Uterus (tissue), 2 donors: ENCODE measurements around the gene CLIP3.
"Not testable (repeated sequence)": the region's sequence is repeated elsewhere in the genome, so short reads cannot be mapped to it uniquely, and the experiment has no call there.

Experiments used
- POLR2A ChIP-seq, 2 donors: fragments of 450-650 bp; IDR thresholded peaks; one replicate each; pipeline ENCODE4 v1.6.1; 2016; ENCODE audit warnings: antibody characterized with exemption in 2 of 2, mild to moderate bottlenecking in 1 of 2, moderate library complexity in 1 of 2
- TF ChIP-seq, protein P1 (sequence below), 4 experiments: fragments of 200-600 bp in 2 of 4; fragments of 450-650 bp in 2 of 4; sonication (generic) in 2 of 4; IDR thresholded peaks; one replicate each; pipeline ENCODE4 v1.5.1; 2016 to 2019; ENCODE audit warnings: antibody characterized with exemption in 4 of 4, mild to moderate bottlenecking in 2 of 4, moderate library complexity in 1 of 4

DNA sequence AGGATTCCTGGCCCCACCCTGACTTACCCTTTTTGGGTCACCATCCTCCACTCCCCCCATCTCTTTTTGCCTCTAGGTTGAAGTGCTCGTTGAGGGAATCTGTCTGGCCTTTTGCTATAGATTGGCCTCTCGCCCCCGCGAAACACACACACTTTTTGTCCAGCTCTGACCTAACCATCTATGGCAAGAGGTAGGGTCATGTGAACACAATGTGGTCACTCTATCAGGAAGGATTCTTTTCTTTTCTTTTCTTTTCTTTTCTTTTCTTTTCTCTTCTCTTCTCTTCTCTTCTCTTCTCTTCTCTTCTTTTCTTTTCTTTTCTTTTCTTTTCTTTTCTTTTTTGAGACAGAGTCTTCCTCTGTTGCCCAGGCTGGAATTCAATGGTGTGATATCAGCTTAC is 51.7 kb downstream of the CLIP3 start:
- TF ChIP-seq, protein P1, sequence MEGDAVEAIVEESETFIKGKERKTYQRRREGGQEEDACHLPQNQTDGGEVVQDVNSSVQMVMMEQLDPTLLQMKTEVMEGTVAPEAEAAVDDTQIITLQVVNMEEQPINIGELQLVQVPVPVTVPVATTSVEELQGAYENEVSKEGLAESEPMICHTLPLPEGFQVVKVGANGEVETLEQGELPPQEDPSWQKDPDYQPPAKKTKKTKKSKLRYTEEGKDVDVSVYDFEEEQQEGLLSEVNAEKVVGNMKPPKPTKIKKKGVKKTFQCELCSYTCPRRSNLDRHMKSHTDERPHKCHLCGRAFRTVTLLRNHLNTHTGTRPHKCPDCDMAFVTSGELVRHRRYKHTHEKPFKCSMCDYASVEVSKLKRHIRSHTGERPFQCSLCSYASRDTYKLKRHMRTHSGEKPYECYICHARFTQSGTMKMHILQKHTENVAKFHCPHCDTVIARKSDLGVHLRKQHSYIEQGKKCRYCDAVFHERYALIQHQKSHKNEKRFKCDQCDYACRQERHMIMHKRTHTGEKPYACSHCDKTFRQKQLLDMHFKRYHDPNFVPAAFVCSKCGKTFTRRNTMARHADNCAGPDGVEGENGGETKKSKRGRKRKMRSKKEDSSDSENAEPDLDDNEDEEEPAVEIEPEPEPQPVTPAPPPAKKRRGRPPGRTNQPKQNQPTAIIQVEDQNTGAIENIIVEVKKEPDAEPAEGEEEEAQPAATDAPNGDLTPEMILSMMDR (IDR thresholded peaks at IDR 0.05): not testable (repeated sequence)
- not testable (repeated sequence) for TF ChIP-seq POLR2A (IDR thresholded peaks at IDR 0.05)
